HepG2 (cell line): ENCODE data around the gene SEMA3F. TPM values are rescaled to one million over a fixed set of nuclear protein-coding genes. Genes with fewer than 3 reads are reported as not detected.

Experiments used
- DNMT1 ChIP-seq: sonication (generic); formaldehyde crosslinking; IDR thresholded peaks from 2 replicates; pipeline ENCODE4 v1.5.1; 2020; ENCODE audit warnings: mild to moderate bottlenecking, missing genetic modification reagents
- ETS1 ChIP-seq: sonication (generic); formaldehyde crosslinking; IDR thresholded peaks from 2 replicates; pipeline ENCODE4 v1.4.0; 2020; ENCODE audit warnings: missing genetic modification reagents
- KDM2A ChIP-seq: sonication (generic); formaldehyde crosslinking; IDR thresholded peaks from 2 replicates; pipeline ENCODE4 v1.4.0; 2020; ENCODE audit warnings: low read depth, missing genetic modification reagents, borderline replicate concordance
- PAWR ChIP-seq: sonication (generic); formaldehyde crosslinking; IDR thresholded peaks from 2 replicates; pipeline ENCODE4 v1.4.0; 2020; ENCODE audit warnings: missing genetic modification reagents, mild to moderate bottlenecking, borderline replicate concordance
- POLR2AphosphoS5 ChIP-seq: IDR thresholded peaks from 2 replicates; pipeline ENCODE4 v1.6.1; 2012; ENCODE audit warnings: low read depth, low read length
- XRCC5 ChIP-seq: fragments of 200-400 bp; formaldehyde crosslinking; optimal IDR thresholded peaks from 2 replicates; pipeline ENCODE3; 2017; ENCODE audit warnings: mild to moderate bottlenecking, low read length
- ZNF460 ChIP-seq: sonication (generic); formaldehyde crosslinking; IDR thresholded peaks from 2 replicates; pipeline ENCODE4 v1.5.1; 2020; ENCODE audit warnings: missing genetic modification reagents, mild to moderate bottlenecking, borderline replicate concordance
- polyA plus RNA-seq, 8 experiments: library from polyadenylated mRNA; depleted of rRNA in 3 of 8; stranded (reverse) in 7 of 8; unstranded in 1 of 8; fragments of >200 nt; fragmentation: Illumina TruSeq in 4 of 8; extraction: Trizol in 4 of 8; gene quantifications; 2 replicates each; pipeline versions ENCODE4 v1.2.1 to v1.2.3, GENCODE V29; 2011 to 2016; ENCODE audit warnings: low read depth in 4 of 8, missing spikeins in 1 of 8, mixed read lengths in 1 of 8; ENCODE audit not compliant: insufficient read depth in 1 of 8
- total RNA-seq, 5 experiments: library from RNA; depleted of rRNA; stranded (reverse); fragments of >200 nt; fragmentation: Illumina TruSeq; extraction: Trizol; gene quantifications; 2 replicates each; pipeline ENCODE4 v1.2.3, GENCODE V29; 2016; ENCODE audit warnings: low read depth in 1 of 5
- TF ChIP-seq, protein P1 (sequence below): sonication (generic); formaldehyde crosslinking; IDR thresholded peaks from 2 replicates; pipeline ENCODE4 v1.5.0; 2020; ENCODE audit warnings: mild to moderate bottlenecking, missing genetic modification reagents, borderline replicate concordance

SEMA3F gene
- total and polyA plus RNA-seq, 2 of the 13 experiments (the other 11 are each of a cell fraction or from before 2014, with no cell fraction given), result 7.6 to 17.2 TPM

GRCh38 chr3:50172626-50173220, 17.6 kb downstream of the SEMA3F start (continued):
- TF ChIP-seq KDM2A (CRISPR knock-in tag) (no peak), DNMT1 (CRISPR knock-in tag) (no peak), POLR2AphosphoS5 (no peak), XRCC5 (no peak), PAWR (CRISPR knock-in tag) (no peak), ZNF460 (CRISPR knock-in tag) (no peak), ETS1 (no peak)
- TF ChIP-seq, protein P1, sequence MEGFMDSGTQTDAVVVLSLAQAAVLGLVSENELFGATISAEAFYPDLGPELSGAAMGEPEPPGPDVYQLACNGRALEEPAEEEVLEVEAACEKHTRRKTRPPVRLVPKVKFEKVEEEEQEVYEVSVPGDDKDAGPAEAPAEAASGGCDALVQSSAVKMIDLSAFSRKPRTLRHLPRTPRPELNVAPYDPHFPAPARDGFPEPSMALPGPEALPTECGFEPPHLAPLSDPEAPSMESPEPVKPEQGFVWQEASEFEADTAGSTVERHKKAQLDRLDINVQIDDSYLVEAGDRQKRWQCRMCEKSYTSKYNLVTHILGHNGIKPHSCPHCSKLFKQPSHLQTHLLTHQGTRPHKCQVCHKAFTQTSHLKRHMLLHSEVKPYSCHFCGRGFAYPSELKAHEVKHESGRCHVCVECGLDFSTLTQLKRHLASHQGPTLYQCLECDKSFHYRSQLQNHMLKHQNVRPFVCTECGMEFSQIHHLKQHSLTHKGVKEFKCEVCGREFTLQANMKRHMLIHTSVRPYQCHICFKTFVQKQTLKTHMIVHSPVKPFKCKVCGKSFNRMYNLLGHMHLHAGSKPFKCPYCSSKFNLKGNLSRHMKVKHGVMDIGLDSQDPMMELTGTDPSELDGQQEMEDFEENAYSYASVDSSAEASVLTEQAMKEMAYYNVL (CRISPR knock-in tag), result no peak
